ENCODE results near the gene LMTK3.

DNA sequence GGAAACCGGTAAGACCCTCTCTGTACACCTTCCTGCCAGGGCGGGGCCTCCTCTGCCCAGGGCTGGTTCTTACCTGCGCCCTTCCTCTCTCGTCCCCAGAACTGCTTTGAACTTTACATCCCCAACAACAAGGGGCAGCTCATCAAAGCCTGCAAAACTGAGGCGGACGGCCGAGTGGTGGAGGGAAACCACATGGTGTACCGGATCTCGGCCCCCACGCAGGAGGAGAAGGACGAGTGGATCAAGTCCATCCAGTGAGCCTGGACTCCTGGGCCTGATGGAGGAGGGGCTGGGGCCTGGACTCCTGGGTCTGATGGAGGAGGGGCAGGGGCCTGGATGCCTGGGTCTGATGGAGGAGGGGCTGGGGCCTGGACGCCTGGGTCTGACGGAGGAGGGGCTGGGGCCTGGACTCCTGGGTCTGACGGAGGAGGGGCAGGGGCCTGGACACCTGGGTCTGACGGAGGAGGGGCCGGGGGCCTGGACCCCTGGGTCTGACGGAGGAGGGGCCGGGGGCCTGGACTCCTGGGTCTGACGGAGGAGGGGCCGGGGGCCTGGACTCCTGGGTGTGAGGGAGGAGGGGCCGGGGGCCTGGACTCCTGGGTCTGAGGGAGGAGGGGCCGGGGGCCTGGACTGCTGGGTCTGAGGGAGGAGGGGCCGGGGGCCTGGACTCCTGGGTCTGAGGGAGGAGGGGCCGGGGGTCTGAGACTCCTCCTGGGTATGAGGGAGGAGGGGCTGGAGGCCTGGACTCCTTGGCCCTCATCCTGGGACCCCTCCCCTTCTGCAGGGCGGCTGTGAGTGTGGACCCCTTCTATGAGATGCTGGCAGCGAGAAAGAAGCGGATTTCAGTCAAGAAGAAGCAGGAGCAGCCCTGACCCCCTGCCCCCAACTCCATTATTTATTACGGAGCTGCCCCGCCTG lies 33.0 kb downstream of the LMTK3 start:
- TF ChIP-seq, protein P1, sequence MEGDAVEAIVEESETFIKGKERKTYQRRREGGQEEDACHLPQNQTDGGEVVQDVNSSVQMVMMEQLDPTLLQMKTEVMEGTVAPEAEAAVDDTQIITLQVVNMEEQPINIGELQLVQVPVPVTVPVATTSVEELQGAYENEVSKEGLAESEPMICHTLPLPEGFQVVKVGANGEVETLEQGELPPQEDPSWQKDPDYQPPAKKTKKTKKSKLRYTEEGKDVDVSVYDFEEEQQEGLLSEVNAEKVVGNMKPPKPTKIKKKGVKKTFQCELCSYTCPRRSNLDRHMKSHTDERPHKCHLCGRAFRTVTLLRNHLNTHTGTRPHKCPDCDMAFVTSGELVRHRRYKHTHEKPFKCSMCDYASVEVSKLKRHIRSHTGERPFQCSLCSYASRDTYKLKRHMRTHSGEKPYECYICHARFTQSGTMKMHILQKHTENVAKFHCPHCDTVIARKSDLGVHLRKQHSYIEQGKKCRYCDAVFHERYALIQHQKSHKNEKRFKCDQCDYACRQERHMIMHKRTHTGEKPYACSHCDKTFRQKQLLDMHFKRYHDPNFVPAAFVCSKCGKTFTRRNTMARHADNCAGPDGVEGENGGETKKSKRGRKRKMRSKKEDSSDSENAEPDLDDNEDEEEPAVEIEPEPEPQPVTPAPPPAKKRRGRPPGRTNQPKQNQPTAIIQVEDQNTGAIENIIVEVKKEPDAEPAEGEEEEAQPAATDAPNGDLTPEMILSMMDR (conservative IDR thresholded peaks at IDR 0.05 in 1 of 2, IDR thresholded peaks at IDR 0.05 in 1 of 2; ENCODE audit: extremely low read depth in 1 of 2, insufficient read depth in 1 of 2, low read depth in 1 of 2, low read length in 2 of 2): no peak
- TF ChIP-seq EZH2 (IDR thresholded peaks at IDR 0.05; ENCODE audit: borderline replicate concordance, low read length): no peak

Data from mammary epithelial cell (primary cell).